PC-3 (cell line): ENCODE results near the gene NFKBIA. TPM values are rescaled to one million over a fixed set of nuclear protein-coding genes. Genes with fewer than 3 reads are reported as not detected.

Experiments
- ATAC-seq: fragments of 200-7000 bp; cut with Tn5 transposase; 2 replicates; pipeline ENCODE4 v1.9.1; 2020; ENCODE audit warnings: mild to moderate bottlenecking, moderate library complexity
- BruUV-seq: library from RNA; stranded (reverse); fragments of 400-500 nt; replicated peaks from 2 replicates; lab custom pipeline; 2021; lab: Mats Ljungman, UMichigan
- CTCF ChIA-PET: fragments of 300-600 bp; sonication (Branson Sonifier 250); formaldehyde crosslinking; loops from one replicate; lab custom pipeline; 2022; ENCODE audit warnings: antibody characterized with exemption; lab: Charles Lee
- POLR2A ChIA-PET: fragments of 300-600 bp; sonication (Branson Sonifier 250); formaldehyde crosslinking; loops from one replicate; lab custom pipeline; 2022; ENCODE audit warnings: antibody characterized with exemption; ENCODE audit not compliant: unreplicated experiment; lab: Charles Lee
- DNase-seq: peaks from one replicate; pipeline ENCODE4 v3.0.0-alpha.2; 2015
- H2AFZ ChIP-seq: fragments of 300-600 bp; sonication (generic); 2 replicates; pipeline ENCODE4 v1.6.0; 2016; ENCODE audit warnings: antibody characterized with exemption, low read length
- H3F3A ChIP-seq: fragments of 300-600 bp; sonication (generic); one replicate; pipeline ENCODE4 v1.6.0; 2017; ENCODE audit warnings: antibody characterized with exemption, low read length, control low read depth, mild to moderate bottlenecking; ENCODE audit not compliant: unreplicated experiment
- H3K27ac ChIP-seq: fragments of 300-600 bp; sonication (generic); 2 replicates; pipeline ENCODE4 v1.5.1; 2016; ENCODE audit warnings: mild to moderate bottlenecking, low read length
- H3K27me3 ChIP-seq: fragments of 300-600 bp; sonication (generic); 2 replicates; pipeline ENCODE4 v1.6.1; 2016; ENCODE audit warnings: low read length, mixed read lengths
- H3K36me3 ChIP-seq: fragments of 300-600 bp; sonication (generic); 2 replicates; pipeline ENCODE4 v1.6.1; 2016; ENCODE audit warnings: low read depth, mixed run types, low read length, mixed read lengths
- H3K4me1 ChIP-seq: fragments of 300-600 bp; sonication (generic); 2 replicates; pipeline ENCODE4 v1.5.1; 2016; ENCODE audit warnings: low read length; ENCODE audit not compliant: insufficient read depth
- H3K4me2 ChIP-seq: fragments of 300-600 bp; sonication (generic); 2 replicates; pipeline ENCODE4 v1.6.0; 2016; ENCODE audit warnings: low read length
- H3K4me3 ChIP-seq: fragments of 300-600 bp; sonication (generic); 2 replicates; pipeline ENCODE4 v1.5.1; 2016; ENCODE audit warnings: mild to moderate bottlenecking, low read length, mixed read lengths
- H3K79me2 ChIP-seq: fragments of 300-600 bp; sonication (generic); 2 replicates; pipeline ENCODE4 v1.6.1; 2017; ENCODE audit warnings: low read length, mixed read lengths
- H3K9ac ChIP-seq: fragments of 300-600 bp; sonication (generic); 2 replicates; pipeline ENCODE4 v1.6.0; 2016; ENCODE audit warnings: mild to moderate bottlenecking, low read length
- H3K9me2 ChIP-seq: fragments of 300-600 bp; sonication (generic); replicated peaks from 2 replicates; pipeline ENCODE4 v1.6.1; 2016; ENCODE audit warnings: mixed run types, low read length, mixed read lengths
- H3K9me3 ChIP-seq: fragments of 300-600 bp; sonication (generic); 2 replicates; pipeline ENCODE4 v1.6.1; 2016; ENCODE audit warnings: low read length, mixed read lengths
- H4K20me1 ChIP-seq: fragments of 300-600 bp; sonication (generic); 2 replicates; pipeline ENCODE4 v1.6.1; 2016; ENCODE audit warnings: low read length, mixed read lengths
- CTCF ChIP-seq: fragments of 300-600 bp; sonication (generic); conservative IDR thresholded peaks from 2 replicates; pipeline ENCODE4 v1.5.1; 2017; ENCODE audit warnings: antibody characterized with exemption, low read depth, mild to moderate bottlenecking, low read length
- EZH2 ChIP-seq: fragments of 300-600 bp; sonication (generic); IDR thresholded peaks from one replicate; pipeline ENCODE4 v1.6.1; 2017; ENCODE audit warnings: antibody characterized with exemption, mild to moderate bottlenecking, low read length; ENCODE audit not compliant: unreplicated experiment
- EZH2phosphoT487 ChIP-seq: fragments of 300-600 bp; sonication (generic); IDR thresholded peaks from 2 replicates; pipeline ENCODE4 v1.6.1; 2018; ENCODE audit warnings: mild to moderate bottlenecking, antibody characterized with exemption, low read length, borderline replicate concordance
- intact Hi-C: fragments of 100-400 bp; cut with micrococcal nuclease; formaldehyde crosslinking; loops from 2 replicates; pipeline ENCODE4 v1.9.0; 2023
- total RNA-seq: library from RNA; depleted of rRNA; stranded (reverse); fragments of >200 nt; gene quantifications from 2 replicates; pipeline ENCODE4 v1.2.3, GENCODE V29; 2014

The NFKBIA gene
- total RNA-seq, 1 experiment from 2014 or later: 226 TPM

GRCh38 chr14:35389315-35389667 is 15.3 kb downstream of the NFKBIA start:
- H3K27ac ChIP-seq: no peak overlapping the region
- no peak overlapping the region for H2AFZ ChIP-seq
- no peaks in the 10 kb centered on the region for H3F3A ChIP-seq
- no peaks in the 10 kb centered on the region for H3K36me3 ChIP-seq
- TF ChIP-seq EZH2 (no peak), EZH2phosphoT487 (no peak), CTCF (no peak)
- CTCF ChIA-PET: no interaction called here
- H3K9me2 ChIP-seq: no peaks in the 10 kb centered on the region
- no peak overlapping the region for H3K9ac ChIP-seq
- intact Hi-C loops: no loop called here
- POLR2A ChIA-PET: no interaction called here
- no peaks in the 10 kb centered on the region for H4K20me1 ChIP-seq
- H3K27me3 ChIP-seq: no peaks in the 10 kb centered on the region
- no peaks in the 10 kb centered on the region for H3K79me2 ChIP-seq
- H3K9me3 ChIP-seq: no peaks in the 10 kb centered on the region
- no TSS peak for BruUV-seq
- no peak overlapping the region for H3K4me3 ChIP-seq
- DNase-seq: no peak
- no peak for ATAC-seq
- H3K4me1 ChIP-seq: no peaks in the 10 kb centered on the region
- no peak overlapping the region for H3K4me2 ChIP-seq

- H3K4me3 ChIP-seq: no peak overlapping the region
- H4K20me1 ChIP-seq: no peaks in the 10 kb centered on the region
- H3K36me3 ChIP-seq: no peaks in the 10 kb centered on the region
- no peaks in the 10 kb centered on the region for H3K9me3 ChIP-seq
- no peak overlapping the region for H2AFZ ChIP-seq
- POLR2A ChIA-PET: no interaction called here
- H3K9ac ChIP-seq: no peak overlapping the region
- H3K27me3 ChIP-seq: no peaks in the 10 kb centered on the region
- H3K4me1 ChIP-seq: no peaks in the 10 kb centered on the region
- DNase-seq: no peak
- no peak overlapping the region for H3K27ac ChIP-seq
- TF ChIP-seq EZH2phosphoT487: no peak
- TF ChIP-seq EZH2: no peak
- no peak for TF ChIP-seq CTCF
- H3K4me2 ChIP-seq: no peak overlapping the region
- intact Hi-C loops: no loop called here
- no peaks in the 10 kb centered on the region for H3F3A ChIP-seq
- H3K79me2 ChIP-seq: no peaks in the 10 kb centered on the region
- no TSS peak for BruUV-seq
- CTCF ChIA-PET: no interaction called here
- ATAC-seq: no peak
- no peaks in the 10 kb centered on the region for H3K9me2 ChIP-seq
These were observed 15.8 kb downstream of the NFKBIA start for GRCh38 chr14:35388656-35389314.

- TF ChIP-seq CTCF: no peak
- no peak for TF ChIP-seq EZH2
- no peak for TF ChIP-seq EZH2phosphoT487
- DNase-seq (no peak), ATAC-seq (no peak)
- no peak overlapping the region for H3K4me2 ChIP-seq
- H3K36me3 ChIP-seq: no peaks in the 10 kb centered on the region
- H4K20me1 ChIP-seq: no peaks in the 10 kb centered on the region
- no peaks in the 10 kb centered on the region for H3K9me2 ChIP-seq
- H3K9ac ChIP-seq: no peak overlapping the region
- intact Hi-C loops: no loop called here
- no peak overlapping the region for H2AFZ ChIP-seq
- H3K79me2 ChIP-seq: no peaks in the 10 kb centered on the region
- no peak overlapping the region for H3K27ac ChIP-seq
- POLR2A ChIA-PET: no interaction called here
- BruUV-seq: no TSS peak
- H3F3A ChIP-seq: no peaks in the 10 kb centered on the region
- no peak overlapping the region for H3K4me3 ChIP-seq
- CTCF ChIA-PET: no interaction called here
- no peaks in the 10 kb centered on the region for H3K4me1 ChIP-seq
- H3K27me3 ChIP-seq: no peaks in the 10 kb centered on the region
- H3K9me3 ChIP-seq: no peaks in the 10 kb centered on the region
These were observed 16.6 kb downstream of the NFKBIA start for GRCh38 chr14:35387713-35388579.
